GM15510 (cell line): ENCODE results near the gene RTN3.

Experiments
- POLR2A ChIP-seq: IDR thresholded peaks from 3 replicates; pipeline ENCODE4 v1.6.1; 2011; ENCODE audit warnings: borderline replicate concordance; ENCODE audit not compliant: insufficient read length; ENCODE audit errors: extremely low read depth

Gene RTN3

DNA sequence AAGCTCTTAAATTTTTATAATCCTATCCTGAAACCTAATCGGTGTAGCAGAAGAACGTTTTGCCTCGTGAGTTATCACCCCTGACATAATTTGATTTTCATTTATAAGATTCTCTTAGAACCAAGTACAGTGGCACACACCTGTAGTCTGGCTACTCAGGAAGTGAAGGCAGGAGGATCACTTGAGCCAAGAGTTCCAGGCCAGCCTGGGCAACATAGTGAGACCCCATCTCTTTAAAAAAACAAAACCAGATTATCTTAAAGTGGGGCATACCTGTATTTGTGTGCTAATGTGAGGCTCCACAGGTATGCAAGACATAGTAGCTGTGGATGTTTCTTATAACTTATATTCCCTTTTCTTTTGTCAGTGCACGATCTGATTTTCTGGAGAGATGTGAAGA is 68.3 kb downstream of the RTN3 start:
- no peak for TF ChIP-seq POLR2A

GRCh38 chr11:63756919-63757761 is 75.8 kb downstream of the RTN3 start:
- no peak for TF ChIP-seq POLR2A

DNA sequence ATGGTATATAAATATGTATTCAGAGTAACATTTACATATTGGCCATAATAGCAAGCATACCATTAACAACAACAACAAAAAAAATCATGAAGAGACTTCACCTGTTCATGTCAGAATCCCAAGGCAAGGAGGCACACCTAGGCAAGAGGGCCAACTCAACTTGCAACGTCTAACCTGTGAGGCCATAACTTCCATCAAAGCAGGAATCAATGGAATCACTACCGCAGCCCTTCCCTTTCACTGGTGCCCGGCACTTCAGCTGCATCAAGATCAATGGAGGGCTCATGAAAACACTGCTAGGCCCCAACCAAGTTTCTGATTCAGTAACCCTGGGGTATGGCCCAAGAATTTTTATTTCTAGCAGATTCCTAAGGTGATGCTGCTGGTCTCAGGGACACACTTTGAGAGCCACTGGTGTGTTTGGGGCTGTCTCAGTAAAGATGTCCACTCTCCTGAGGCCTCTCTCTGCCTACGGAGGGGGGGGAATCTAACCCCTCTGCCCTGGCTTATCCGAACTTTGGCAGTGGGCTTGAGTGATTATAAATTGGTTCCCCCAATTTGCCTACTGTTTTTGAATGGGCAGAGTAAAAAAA is 79.3 kb downstream of the RTN3 start:
- TF ChIP-seq POLR2A: no peak

DNA sequence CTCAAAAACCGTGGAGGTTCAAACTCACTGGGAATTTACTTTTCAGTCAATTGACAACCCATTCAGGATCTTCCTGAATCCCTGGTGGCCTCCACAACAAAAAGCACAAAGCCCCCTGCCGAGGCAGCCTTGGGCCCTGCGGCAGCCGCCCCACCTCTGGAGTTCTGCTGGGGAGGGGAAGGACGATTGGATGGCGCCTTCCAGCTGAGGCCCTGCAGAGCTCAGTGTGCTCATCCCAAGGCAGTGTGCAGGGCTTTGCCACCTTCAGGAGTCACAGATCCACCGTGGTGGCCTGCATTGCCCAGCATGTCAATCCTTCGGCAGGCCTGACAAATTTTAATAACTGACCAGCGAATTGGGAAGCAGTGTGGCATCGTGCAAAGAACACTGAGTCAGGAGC is 79.9 kb downstream of the RTN3 start:
- TF ChIP-seq POLR2A: no peak

DNA sequence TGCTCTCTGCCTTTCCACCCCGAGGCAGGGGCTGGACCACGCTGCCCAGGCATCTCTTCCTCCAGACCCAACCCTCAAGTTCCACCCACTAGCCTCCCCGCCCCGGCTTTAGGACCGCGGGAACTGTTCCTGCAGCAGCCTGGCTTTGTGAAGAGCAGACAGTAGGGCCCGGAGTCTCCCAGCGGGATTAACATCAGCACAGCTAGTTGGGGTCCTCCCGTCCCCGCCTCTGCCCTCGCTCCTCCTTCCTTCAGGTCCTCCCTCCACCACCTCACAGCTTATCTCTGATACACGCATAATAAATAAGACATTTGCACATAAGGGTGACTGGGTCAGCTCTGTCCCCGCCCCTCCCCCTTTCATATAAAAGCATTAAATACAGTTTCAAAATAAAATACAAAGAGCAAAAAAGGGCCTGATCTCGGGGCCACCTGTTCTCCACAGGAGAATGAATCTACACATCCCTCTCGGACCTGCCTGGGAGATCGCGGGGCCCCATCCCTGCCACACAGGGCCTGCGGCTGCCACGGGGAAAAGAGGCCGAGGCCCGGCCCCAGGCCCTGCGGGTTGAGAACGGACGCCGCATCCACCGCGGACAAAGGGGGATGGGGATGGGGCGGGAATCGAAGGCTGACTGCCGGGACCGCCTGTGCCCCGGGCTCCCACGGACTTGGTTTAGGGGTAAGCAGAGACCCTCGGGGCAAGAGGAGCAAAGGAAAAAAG is 80.8 kb downstream of the RTN3 start:
- TF ChIP-seq POLR2A: no peak

GRCh38 chr11:63762654-63763495 is 81.6 kb downstream of the RTN3 start:
- TF ChIP-seq POLR2A: no peak

GRCh38 chr11:63763496-63764339 is 82.4 kb downstream of the RTN3 start:
- no peak for TF ChIP-seq POLR2A

DNA sequence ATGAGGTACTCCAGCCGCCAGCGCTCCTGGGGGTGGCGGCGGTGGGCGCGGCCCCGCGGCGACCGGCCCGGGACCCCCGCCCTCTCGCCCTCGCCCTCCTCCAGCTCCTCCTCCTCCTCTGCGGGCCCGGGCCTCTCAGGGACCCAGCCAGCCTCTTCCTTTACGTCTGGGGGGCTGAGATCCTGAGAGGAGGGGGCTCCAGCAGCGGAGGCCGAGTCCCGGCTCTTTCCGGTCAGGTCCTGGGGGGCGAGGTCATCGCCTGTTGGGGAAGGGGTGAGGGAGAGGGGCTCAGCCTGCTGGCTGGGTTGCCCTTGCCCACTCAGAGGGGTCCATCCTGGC is 83.0 kb downstream of the RTN3 start:
- TF ChIP-seq POLR2A: no peak

GRCh38 chr11:63764679-63765647 is 83.7 kb downstream of the RTN3 start:
- no peak for TF ChIP-seq POLR2A

GRCh38 chr11:63765688-63766241 is 84.5 kb downstream of the RTN3 start:
- TF ChIP-seq POLR2A: no peak

DNA sequence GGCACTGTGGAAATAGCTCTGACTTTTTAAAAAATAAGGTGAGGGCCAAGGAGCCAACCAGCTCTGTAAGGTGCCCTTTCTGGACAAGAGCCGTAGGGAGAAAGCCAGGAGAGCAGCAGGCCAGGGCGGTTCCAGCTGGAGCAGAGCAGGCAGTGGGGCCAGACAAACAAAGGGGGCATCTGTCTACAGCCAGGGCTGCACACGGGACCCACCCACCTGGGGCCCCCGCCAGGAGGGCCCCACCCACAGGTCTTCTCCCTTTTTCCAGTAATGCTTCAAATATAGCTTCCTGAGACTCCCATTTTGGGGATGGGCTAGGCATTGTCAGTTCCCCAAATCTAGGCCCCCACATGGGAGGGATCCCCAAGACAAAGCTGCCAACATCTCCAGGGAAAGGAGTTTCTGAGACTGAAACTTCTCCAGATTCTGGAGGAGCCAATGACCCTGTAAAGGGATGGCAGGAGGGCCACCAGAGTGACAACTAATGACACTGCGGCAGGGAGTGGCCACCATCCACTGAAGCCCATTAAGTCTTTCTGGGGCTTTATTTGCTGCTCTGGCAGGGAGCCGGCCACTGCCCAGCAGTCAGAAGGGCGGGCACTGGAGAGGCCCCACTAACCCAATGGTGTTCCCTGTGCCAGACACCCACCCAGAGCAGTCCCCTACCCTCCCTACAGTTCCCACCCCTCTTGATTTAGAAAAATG is 85.4 kb downstream of the RTN3 start:
- no peak for TF ChIP-seq POLR2A

GRCh38 chr11:63767267-63767564 is 85.9 kb downstream of the RTN3 start:
- no peak for TF ChIP-seq POLR2A

GRCh38 chr11:63767565-63768236 is 86.4 kb downstream of the RTN3 start:
- no peak for TF ChIP-seq POLR2A
